ENCODE data around the gene DEPDC1B.
"Not testable (repeated sequence)": the region's sequence is repeated elsewhere in the genome, so short reads cannot be mapped to it uniquely, and the experiment has no call there.

DEPDC1B gene

DNA sequence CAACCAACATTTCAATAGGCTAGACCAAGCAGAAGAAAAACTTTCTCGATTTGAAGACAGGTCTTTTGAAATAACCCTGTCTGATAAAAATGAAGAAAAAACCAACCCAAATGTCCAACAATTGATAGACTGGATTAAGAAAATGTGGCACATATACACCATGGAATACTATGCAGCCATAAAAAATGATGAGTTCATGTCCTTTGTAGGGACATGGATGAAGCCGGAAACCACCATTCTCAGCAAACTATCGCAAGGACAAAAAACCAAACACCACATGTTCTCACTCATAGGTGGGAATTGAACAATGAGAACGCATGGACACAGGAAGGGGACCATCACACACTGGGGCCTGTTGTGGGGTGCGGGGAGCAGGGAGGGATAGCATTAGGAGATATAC lies 18.0 kb downstream of the DEPDC1B start:
- H3K9me3 ChIP-seq (ENCODE audit: control insufficient read depth, insufficient read depth, low read depth, low read length); CTCF ChIA-PET; H3K4me3 ChIP-seq (ENCODE audit: low read depth, low read length); H3K4me1 ChIP-seq (ENCODE audit: control insufficient read depth, insufficient read depth, low read length); H3K27ac ChIP-seq (ENCODE audit: extremely low read depth, low read depth, low read length); POLR2A ChIA-PET: not testable (repeated sequence)
- peaks cover 8 to 20% of the 10 kb centered on the region in 2 experiments; a peak in 2 of 3 replicates for H3K36me3 ChIP-seq (ENCODE audit: control insufficient read depth in 2 of 2, insufficient read depth in 1 of 2, low read length in 2 of 2)
- TF ChIP-seq, protein P1, sequence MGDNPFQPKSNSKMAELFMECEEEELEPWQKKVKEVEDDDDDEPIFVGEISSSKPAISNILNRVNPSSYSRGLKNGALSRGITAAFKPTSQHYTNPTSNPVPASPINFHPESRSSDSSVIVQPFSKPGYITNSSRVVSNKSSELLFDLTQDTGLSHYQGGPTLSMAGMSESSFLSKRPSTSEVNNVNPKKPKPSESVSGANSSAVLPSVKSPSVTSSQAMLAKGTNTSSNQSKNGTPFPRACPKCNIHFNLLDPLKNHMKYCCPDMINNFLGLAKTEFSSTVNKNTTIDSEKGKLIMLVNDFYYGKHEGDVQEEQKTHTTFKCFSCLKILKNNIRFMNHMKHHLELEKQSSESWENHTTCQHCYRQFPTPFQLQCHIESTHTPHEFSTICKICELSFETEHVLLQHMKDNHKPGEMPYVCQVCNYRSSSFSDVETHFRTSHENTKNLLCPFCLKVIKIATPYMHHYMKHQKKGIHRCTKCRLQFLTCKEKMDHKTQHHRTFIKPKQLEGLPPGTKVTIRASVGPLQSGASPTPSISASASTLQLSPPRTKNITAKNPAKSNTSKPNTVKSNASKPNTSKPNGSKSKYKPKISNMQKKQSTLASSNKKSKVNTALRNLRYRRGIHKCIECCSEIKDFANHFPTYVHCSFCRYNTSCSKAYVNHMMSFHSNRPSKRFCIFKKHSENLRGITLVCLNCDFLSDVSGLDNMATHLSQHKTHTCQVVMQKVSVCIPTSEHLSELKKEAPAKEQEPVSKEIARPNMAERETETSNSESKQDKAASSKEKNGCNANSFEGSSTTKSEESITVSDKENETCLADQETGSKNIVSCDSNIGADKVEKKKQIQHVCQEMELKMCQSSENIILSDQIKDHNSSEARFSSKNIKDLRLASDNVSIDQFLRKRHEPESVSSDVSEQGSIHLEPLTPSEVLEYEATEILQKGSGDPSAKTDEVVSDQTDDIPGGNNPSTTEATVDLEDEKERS (tag by site-specific recombination; IDR thresholded peaks at IDR 0.05): 0 out of 2 replicates have a peak, but pooled peaks have one; percentile 25
- peak; percentile 91 for TF ChIP-seq ZNF146 (tag by site-specific recombination; IDR thresholded peaks at IDR 0.05)
- TF ChIP-seq, protein P2, sequence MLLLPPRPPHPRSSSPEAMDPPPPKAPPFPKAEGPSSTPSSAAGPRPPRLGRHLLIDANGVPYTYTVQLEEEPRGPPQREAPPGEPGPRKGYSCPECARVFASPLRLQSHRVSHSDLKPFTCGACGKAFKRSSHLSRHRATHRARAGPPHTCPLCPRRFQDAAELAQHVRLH (tag by site-specific recombination; IDR thresholded peaks at IDR 0.05): peak; percentile 67; the same call in 1 of the 2 replicates

DNA sequence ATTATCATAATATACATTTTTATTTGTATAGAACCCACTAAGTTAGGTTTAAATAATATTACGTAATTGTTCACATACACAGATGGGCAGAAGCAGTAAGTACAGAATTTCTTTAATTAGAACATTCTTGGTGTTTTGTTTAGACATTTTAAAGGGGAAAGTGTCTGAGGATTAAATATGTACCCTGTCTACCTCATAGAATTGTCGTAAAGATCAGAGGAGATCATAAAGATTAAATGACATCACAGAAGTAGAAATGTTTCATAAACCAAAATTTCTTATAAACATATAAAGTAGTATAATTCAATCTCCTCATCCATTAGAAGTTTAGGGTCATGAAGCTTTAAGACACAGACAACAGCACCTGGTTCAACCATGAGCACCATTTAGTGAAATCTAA lies 20.1 kb downstream of the DEPDC1B start:
- Histone ChIP-seq H3K27ac (ENCODE audit: extremely low read depth, low read depth, low read length) (no peak overlapping the region), H3K36me3 (ENCODE audit: control insufficient read depth in 2 of 2, insufficient read depth in 1 of 2, low read length in 2 of 2) (peaks cover 5 to 8% of the 10 kb centered on the region in 2 experiments; a peak in 2 of 3 replicates), H3K4me3 (ENCODE audit: low read depth, low read length) (no peak overlapping the region), H3K4me1 (ENCODE audit: control insufficient read depth, insufficient read depth, low read length) (no peaks in the 10 kb centered on the region), H3K9me3 (ENCODE audit: control insufficient read depth, insufficient read depth, low read depth, low read length) (no peaks in the 10 kb centered on the region)
- ChIA-PET CTCF (interaction anchor here (1.8 kb wide), 1 partner anchor 8 kb away, joined by 6 read pairs; no protein-coding TSS in a partner anchor), POLR2A (interaction anchor here (1.3 kb wide), 1 partner anchor 20 kb away, joined by 3 read pairs; the partner anchor contains the start of gene DEPDC1B)
- TF ChIP-seq SCRT1 (tag by site-specific recombination; IDR thresholded peaks at IDR 0.05; ENCODE audit: borderline replicate concordance): no peak
- TF ChIP-seq, protein P3, sequence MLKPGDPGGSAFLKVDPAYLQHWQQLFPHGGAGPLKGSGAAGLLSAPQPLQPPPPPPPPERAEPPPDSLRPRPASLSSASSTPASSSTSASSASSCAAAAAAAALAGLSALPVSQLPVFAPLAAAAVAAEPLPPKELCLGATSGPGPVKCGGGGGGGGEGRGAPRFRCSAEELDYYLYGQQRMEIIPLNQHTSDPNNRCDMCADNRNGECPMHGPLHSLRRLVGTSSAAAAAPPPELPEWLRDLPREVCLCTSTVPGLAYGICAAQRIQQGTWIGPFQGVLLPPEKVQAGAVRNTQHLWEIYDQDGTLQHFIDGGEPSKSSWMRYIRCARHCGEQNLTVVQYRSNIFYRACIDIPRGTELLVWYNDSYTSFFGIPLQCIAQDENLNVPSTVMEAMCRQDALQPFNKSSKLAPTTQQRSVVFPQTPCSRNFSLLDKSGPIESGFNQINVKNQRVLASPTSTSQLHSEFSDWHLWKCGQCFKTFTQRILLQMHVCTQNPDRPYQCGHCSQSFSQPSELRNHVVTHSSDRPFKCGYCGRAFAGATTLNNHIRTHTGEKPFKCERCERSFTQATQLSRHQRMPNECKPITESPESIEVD (tag by site-specific recombination; IDR thresholded peaks at IDR 0.05): peak; percentile 61
- TF ChIP-seq, protein P4, sequence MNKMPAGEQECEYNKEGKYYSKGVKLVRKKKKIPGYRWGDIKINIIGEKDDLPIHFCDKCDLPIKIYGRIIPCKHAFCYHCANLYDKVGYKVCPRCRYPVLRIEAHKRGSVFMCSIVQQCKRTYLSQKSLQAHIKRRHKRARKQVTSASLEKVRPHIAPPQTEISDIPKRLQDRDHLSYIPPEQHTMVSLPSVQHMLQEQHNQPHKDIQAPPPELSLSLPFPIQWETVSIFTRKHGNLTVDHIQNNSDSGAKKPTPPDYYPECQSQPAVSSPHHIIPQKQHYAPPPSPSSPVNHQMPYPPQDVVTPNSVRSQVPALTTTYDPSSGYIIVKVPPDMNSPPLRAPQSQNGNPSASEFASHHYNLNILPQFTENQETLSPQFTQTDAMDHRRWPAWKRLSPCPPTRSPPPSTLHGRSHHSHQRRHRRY (tag by site-specific recombination; IDR thresholded peaks at IDR 0.05): no peak
- no peak for TF ChIP-seq BCL11B (tag by site-specific recombination; IDR thresholded peaks at IDR 0.05; ENCODE audit: low read depth)
- no peak for TF ChIP-seq ZNF112 (tag by site-specific recombination; IDR thresholded peaks at IDR 0.05)
- no peak for TF ChIP-seq GLIS1 (tag by site-specific recombination; IDR thresholded peaks at IDR 0.05)
- TF ChIP-seq ZNF785 (tag by site-specific recombination; IDR thresholded peaks at IDR 0.05): no peak
- no peak for TF ChIP-seq KLF1 (tag by site-specific recombination; IDR thresholded peaks at IDR 0.05)
- TF ChIP-seq ZNF23 (tag by site-specific recombination; IDR thresholded peaks at IDR 0.05; ENCODE audit: borderline replicate concordance): no peak
- TF ChIP-seq, protein P5, sequence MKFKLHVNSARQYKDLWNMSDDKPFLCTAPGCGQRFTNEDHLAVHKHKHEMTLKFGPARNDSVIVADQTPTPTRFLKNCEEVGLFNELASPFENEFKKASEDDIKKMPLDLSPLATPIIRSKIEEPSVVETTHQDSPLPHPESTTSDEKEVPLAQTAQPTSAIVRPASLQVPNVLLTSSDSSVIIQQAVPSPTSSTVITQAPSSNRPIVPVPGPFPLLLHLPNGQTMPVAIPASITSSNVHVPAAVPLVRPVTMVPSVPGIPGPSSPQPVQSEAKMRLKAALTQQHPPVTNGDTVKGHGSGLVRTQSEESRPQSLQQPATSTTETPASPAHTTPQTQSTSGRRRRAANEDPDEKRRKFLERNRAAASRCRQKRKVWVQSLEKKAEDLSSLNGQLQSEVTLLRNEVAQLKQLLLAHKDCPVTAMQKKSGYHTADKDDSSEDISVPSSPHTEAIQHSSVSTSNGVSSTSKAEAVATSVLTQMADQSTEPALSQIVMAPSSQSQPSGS (tag by site-specific recombination; IDR thresholded peaks at IDR 0.05; ENCODE audit: low read depth): peak; percentile 54
- TF ChIP-seq YY1 (tag by site-specific recombination; IDR thresholded peaks at IDR 0.05): no peak
- TF ChIP-seq, protein P6, sequence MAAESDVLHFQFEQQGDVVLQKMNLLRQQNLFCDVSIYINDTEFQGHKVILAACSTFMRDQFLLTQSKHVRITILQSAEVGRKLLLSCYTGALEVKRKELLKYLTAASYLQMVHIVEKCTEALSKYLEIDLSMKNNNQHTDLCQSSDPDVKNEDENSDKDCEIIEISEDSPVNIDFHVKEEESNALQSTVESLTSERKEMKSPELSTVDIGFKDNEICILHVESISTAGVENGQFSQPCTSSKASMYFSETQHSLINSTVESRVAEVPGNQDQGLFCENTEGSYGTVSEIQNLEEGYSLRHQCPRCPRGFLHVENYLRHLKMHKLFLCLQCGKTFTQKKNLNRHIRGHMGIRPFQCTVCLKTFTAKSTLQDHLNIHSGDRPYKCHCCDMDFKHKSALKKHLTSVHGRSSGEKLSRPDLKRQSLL (tag by site-specific recombination; IDR thresholded peaks at IDR 0.05): no peak
- TF ChIP-seq SP3 (tag by site-specific recombination; IDR thresholded peaks at IDR 0.05): no peak
- TF ChIP-seq ZNF549 (tag by site-specific recombination; IDR thresholded peaks at IDR 0.05): no peak
